Suppressor macrophage (primary cell): ENCODE measurements around the gene MAEA.

ENCODE experiments used
- DNase-seq, 4 experiments: peaks; one replicate each; pipeline ENCODE4 v3.0.0-alpha.2; 2020 to 2022

MAEA gene

DNA sequence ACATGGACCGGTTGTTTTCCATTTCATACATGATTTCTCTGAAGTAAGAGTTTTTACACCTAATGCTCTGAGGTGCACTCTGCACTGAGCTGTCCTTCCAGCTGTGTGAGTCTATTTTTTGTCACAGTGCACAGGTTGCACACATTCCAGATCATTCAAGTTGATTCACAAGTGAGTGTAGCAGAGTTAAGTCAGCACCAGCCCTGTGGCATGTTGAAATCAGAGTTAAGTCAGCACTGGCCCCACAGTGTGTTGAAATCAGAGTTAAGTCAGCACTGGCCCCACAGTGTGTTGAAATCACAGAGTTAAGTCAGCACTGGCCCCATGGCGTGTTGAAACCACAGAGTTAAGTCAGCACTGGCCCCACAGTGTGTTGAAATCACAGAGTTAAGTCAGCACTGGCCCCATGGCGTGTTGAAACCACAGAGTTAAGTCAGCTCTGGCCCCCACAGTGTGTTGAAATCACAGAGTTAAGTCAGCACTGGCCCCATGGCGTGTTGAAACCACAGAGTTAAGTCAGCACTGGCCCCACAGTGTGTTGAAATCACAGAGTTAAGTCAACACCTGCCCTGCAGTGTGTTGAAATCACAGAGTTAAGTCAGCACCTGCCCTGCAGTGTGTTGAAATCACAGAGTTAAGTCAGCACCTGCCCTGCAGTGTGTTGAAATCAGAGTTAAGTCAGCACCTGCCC is 45.6 kb downstream of the MAEA start:
- DNase-seq: peak in 2 of 4 experiments; percentile 22 to 30

DNA sequence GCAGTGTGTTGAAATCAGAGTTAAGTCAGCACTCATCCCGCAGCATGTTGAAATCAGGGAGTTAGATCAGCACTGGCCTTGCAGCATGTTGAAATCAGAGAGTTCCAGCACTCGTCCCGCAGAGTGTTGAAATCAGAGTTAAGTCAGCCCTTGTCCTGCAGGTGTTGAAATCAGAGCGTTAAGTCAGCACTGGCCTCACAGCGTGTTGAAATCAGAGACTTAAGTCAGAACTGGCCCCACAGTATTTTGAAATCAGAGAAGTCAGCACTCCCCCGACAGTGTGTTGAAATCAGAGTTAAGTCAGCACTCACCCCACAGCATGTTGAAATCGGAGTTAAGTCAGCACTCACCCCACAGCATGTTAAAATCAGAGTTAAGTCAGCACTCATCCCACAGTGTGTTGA is 46.4 kb downstream of the MAEA start:
- peak; percentile 43 to 76 (median 54) for DNase-seq

DNA sequence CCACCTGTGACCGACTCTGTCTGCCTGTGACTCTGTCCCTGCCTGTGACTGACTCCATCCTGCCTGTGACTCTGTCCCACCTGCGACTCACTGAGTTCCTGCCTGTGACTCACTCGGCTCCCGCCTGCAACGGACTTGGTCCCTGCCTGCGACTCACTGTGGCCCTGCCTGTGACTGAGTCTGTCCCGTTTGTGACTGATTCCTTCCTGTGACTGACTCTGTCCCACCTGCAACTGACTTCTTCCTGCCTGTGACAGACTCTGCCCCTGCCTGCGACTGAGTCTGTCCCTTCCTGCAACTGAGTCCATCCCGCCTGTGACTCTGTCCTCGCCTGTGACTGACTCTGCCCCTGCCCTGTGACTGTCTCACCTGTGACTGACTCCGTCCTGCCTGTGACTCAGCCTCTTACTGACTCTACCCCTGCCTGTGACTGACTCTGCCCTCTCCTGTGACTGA is 47.7 kb downstream of the MAEA start:
- no peak for DNase-seq

DNA sequence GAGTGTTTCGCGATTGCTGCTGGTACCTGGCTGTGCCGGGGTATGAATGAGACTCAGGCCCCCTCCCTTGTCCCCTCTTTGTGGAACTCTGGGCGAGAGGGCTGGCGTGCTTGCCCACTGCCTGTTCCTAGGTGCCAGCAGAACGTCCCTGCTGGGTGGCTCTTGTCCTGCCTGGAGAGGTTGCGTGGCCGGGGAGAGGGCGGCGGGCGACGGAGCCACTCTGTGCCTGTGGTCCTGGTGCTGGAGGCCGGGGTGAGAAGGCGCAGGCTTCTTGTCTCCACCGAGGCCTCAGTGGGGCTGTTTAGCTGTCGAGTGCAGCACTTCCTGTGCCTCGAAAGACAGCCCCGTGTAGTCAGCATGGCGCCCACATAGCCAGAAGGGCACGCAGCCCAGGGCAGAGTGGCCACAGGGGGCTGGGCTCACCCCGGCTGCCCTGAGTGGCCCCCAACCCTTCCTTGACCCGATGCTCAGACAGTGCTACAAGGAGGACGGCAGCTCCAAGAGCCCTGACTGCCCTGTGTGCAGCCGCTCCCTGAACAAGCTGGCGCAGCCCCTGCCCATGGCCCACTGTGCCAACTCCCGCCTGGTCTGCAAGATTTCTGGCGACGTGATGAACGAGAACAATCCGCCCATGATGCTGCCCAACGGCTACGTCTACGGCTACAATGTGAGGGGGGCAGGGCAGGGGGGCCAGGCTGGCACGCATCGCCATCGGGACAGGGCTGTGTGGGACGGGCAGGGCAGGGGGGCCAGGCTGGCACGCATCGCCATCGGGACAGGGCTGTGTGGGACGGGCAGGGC is 48.5 kb downstream of the MAEA start:
- no peak for DNase-seq

DNA sequence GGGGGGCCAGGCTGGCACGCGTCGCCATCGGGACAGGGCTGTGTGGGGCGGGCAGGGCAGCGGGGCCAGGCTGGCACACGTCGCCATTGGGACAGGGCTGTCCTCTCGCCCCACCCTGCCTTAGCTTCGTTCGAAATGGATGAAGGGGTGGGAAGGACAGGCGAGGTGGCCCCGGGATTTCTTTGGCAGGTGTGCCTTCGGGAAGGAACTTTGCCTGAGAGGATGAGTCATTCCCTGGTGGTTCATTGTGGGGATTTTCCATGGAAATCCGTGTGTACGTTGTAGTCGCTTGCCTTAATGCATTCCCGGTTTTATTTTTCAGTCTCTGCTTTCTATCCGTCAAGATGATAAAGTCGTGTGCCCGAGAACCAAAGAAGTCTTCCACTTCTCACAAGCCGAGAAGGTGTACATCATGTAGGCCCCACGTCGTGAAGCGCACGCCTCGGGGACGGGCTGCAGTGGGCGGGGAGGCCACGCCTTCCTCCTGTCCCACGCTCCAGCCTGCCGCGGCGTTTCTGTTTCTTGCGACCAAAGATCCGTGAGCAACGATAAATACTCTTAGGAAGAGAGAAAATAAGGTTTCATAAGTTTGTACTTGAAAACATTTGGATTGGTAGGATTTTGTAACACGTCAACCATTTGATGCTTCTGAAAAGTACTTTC is 49.2 kb downstream of the MAEA start:
- DNase-seq: no peak

DNA sequence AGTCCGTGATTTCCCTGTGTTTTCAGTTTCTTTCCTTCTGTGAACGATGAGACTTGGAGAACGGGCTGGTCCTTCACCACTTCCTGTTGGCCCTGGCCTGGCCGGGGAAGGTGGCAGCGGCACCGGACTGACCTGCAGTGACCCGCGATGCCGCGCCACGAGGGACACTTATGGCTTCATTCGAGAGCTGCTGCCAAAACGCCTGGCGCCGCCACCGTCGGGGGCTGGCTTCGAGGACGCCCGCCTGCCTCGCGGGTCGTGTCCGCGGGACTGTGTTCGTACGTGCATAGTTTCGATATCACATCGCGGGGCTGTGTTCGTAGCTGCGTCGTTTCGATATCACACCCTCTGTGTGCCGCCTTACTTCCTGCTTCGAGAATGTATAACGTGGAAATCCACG is 49.8 kb downstream of the MAEA start:
- DNase-seq: no peak

DNA sequence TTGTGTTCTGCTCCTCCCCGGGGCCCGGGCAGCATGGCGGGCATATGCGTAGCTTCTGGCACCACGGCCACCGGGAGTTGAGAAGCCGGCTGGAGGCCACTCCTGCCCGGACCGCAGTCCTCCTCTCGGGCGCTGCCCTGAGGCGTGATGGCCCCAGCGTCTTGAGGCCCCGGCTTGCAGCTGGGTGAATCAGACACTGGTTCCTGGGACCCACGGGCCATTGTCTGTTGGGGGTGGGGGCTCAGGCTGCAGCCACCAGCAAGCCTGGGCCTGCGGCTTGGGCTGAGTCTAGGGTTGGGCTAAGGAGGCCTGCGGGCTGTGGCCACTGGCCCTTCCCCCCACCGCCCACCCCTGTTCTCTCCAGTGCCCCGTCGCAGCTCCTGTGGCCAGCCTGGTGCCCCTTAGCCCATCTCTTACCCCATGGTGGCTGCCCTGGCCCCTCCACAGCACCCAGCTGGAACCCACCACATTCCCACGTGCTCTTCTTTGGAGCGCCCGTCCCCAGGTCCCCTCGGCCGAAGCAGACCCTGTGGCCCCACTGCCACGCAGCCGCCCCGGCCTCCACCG is 50.6 kb downstream of the MAEA start:
- no peak for DNase-seq

DNA sequence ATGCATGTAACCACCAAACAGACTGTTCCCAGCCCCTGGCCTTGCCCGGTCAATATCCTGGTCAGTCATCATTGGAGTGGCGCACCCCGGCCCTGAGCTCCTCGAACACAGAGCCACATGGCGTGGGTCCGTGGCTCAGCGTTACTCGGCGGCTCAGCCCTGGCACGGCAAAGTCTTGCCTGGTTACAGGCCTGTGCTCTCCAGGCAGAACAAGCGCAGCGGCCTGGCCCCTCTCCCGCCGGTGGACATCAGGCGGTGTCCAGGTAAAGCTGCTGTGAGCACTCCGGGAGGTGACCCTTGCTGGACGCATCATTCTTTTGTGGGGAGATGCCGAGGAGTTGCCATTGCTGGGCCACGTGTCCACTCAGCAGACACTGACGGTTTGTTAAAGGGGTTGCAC is 51.2 kb downstream of the MAEA start:
- DNase-seq: no peak

DNA sequence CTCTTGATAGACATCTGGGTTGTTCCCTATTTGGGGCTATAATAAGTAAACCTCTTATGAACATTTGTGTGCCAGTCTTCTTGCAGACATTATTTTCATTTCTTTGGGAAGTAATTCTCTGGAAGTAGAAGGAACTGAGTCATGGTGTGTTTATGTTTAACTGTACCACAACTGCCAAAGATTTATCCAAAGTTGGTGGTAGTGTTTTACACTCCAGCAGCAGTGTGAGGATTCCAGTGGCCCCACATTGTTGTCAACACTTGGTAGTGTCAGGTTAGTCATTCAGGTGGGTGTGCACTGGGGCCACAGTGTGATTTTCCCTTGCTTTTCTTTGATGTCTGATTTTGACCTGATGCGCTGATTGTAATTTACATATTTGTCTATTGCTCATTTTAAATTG is 52.3 kb downstream of the MAEA start:
- no peak for DNase-seq

DNA sequence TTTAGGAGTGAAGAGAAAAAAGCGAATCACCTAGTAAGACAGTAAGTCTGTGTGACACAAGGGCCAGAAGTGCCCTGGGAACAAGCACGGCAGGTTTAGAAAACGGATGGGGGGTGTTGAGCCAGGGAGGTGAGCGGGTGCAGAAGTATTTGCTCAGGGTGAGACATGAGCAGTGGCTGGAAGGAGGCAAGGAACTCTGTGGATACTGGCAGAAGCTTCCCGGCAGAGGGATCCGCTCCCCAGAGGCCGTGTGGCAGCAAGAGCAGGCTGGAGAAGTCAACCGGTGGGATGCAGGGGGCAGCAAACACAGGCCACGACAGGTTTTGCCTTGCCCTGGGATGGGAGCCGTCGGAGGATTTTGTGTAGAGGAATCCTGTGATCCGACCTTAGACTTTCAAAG is 55.0 kb downstream of the MAEA start:
- DNase-seq: no peak

DNA sequence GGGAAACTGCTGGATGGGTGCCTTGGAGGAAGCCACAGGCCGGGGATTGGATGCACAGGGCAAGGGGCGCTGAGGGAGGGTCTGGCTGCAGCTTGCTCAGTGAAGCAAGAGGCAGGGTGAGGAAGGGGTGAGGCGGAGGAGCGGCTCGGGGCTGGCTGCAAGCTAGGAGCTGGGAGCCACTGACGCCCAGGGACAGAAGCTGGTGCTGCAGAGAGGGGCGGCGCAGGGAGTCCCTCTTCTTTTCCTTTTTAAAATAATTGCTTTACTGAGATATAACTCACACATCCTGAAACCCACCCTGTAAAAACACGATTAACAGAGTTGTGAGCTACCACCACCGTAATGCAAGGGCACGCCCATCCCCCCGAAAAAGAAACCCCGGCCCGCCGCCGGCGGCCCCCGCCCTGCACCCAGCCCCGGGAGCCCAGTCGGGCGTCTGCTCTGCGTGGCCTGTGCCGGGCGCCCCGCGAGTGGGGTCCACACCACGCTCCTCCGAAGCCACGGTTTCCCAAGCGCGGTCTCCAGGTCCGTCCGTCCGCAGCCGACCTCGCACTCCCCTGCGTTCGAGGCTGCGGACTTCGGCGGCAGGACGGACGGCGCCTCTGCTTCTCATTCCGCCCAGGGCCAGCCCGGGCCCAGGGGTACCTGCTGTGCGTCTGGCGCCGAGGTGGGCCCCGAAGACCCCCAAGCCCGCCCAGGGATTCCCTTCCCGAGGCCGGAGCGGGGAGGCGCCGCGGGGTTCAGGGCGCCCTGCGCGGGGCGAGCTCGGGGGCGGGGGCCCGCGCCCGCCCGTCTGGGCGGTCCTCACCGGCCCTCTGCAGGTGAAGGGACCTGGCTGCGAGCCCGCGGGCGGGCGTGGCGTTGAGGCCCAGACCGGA is 56.5 kb downstream of the MAEA start:
- peak; percentile 13 to 72 (median 44) for DNase-seq

DNA sequence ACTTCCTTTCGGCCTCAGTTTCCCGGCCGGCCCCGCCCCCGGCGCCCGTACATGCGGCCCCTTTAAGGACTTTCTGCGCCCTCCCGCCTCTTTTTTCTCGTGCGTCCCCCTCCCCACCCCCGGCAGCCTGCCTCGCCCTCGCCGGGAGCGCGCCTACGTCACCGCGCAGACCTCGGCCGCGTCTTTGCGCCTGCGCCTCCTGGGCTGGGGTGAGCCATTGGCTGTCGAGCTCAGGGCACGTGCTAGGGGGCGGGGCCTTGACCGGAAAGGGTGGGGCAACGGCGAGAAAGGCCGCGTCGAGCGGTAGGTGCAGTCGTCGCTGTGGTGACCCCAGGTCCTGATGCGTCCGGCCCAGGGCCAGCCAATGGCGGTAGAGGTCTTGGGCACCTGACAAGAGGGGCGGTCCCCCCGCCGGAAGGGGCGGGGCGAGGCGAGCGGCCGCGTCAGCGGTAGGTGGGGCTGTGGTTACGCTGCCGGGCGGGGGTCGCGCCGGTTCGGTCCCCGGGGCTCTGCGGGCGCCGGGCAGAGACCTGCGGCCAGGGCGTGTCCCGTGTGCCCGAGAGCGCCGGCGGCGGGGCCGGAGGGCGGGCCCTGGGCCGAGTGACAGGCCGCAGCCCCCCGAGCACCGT is 57.2 kb downstream of the MAEA start, which contains the start of gene UVSSA:
UVSSA (plus strand) TSS at position 428 of the 629 bp plus-strand sequence. CDS start 884 bp downstream, outside the sequence.
- peak; percentile 100 for DNase-seq

DNA sequence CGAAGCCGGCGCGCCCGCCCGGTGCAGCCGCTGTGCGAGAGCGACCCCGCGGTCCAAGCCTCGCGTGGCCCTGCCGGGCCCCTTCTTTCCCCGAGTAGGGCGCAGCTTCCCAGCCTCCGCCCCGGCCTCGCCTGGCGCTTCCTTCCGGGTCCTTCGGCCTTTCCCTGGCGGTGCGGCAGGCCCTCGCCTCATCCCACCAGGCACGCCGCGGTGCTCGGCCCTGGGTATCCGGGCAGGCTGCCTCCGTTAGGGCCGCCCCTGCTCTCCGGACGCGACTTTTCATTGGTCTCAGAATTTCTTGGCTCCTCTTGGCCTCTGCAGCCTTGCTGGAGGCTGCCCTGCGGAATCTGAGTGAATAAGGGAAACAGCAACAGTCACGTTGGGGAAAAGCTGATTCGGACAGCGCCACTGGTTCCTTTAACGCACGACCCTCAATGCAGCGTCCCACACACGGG is 57.7 kb downstream of the MAEA start:
- DNase-seq: peak; percentile 75 to 87 (median 82)

DNA sequence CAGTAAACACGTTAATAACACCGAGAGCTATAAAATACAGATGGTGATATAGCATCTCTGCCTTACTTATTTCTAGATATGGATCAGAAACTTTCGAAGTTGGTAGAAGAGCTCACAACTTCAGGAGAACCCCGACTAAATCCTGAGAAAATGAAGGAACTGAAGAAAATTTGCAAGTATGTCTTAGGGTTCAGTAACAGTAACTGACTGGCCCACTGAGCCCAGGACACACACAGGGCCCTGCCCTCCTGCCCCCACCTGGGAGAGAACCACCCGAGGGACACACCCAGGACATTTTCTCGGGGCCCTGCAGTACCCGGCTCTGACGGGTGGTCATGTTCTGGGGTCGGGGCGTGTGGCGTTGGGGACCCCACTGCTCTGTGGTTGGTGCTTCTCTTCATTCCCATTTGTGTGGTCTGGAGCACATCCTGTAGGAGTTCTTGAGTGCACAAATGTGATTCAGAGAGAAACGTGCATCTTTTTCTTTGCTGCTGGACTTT is 58.4 kb downstream of the MAEA start:
- no peak for DNase-seq

DNA sequence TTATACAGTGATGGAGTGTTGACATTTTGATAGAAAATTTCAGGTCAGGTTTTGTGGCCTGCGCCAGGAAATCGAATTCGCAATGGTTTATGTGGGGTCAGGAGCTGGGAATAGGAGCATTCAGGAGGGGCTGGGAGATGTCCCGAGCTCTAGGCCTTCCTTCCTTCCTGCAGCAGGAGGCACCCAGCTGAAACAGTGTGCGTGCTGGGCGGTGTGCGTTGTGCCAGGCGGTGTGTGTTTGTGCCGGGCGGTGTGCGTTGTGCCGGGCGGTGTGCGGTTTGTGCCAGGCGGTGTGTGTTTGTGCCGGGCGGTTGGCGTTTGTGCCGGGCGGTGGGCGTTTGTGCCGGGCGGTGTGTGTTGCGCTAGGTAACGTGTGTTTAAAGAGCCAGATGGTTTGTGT is 59.1 kb downstream of the MAEA start:
- no peak for DNase-seq

DNA sequence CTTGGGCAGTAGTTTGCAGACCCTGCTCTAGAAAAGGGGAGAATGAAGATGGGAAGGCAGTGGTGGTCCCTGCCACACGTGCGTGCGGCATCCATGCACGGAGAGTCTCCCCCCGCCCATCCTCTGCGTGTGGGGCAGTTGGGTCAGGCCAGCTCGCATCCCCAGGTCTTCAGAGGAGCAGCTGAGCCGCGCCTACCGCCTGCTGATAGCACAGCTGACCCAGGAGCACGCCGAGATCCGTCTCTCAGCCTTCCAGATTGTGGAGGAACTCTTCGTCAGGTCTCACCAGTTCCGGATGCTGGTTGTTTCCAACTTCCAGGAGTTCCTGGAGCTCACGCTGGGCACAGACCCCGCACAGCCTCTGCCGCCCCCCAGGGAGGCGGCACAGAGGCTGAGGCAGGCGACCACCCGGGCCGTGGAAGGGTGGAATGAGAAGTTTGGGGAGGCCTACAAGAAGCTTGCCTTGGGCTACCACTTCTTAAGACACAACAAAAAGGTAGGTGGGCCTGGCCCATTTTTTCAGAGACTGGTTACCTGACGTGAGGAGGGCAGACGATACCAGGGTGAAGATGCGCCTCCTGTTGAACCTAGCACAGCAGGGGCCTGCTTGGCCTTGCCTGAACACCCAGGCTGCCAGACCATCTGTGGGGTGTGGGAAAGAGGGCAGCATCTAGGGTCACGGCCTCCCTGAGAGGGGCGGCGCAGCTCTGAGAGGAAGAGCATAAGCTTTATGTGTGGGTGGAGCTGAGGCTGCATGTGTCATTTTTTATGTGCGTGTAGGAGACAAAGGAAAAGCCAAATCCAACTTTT is 59.9 kb downstream of the MAEA start:
- peak in 3 of 4 experiments; percentile 18 to 30 (median 20) for DNase-seq

DNA sequence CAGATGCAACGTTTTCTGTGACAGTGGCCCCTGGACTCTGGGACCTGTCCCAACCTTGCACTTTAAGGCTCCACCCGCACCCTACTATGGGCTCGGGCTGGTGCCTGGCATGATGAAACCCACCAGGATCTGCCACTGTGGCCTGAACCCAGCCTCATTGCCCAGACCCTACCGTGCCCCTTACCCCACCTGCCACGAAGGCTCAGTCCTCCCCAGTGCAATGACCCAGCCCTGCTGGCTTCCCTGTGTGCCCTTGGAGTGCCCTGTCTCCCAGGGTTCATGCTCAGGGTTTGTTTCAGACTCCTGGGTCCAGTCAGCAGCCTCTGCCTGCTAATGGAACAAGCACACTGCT is 60.5 kb downstream of the MAEA start:
- DNase-seq: no peak

DNA sequence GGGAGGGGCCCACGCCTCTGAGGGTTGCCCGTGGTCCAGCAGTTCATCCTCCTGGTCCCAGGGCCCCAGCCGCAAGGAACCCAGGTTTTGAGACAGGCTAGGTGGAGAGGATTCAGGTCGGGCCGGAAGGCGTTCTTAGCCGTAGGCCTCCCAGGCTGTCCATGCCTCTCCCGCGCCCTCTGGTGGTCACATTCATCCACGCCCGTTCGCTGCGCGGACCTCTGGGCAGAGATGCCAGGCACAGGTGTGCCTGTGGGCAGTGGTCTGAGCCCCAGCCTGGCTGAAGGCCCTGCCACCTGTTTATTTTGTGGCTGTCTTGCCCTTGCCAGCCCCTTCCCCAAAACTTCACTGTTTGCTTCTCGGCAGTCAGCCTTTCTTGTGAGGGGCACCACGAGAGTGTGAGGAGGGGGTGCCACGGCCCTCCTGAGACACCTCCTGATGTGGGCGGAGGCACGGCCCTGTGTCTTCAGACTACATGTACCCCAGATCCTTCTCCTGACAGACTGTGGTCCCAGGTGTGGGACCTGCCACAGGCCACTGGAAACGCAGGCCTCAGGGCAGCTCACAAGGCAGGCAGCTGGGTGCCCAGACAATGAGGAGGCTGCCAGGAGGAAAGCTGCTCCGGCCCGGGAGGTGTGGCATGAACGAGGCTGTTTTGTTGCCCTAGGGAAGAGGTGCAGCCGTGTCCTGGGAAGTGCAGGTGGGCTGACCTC is 62.3 kb downstream of the MAEA start:
- peak; percentile 81 to 90 (median 90) for DNase-seq

DNA sequence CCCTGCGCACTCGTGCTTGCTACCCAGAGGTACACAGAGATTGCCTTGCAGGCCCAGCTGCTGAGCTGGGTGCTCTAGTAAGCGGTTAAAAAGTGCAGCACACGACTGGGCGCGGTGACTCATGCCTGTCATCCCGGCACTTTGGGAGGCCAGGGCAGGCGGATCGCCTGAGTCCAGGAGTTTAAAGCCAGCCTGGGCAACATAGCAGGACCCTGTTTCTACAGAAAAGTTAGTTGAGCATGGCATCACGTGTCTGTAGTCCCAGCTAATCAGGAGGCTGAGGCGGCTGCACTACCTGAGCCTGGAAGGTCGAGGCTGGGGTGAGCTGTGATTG is 62.8 kb downstream of the MAEA start:
- DNase-seq: no peak
